Activated T-cell treated with anti-CD3 and anti-CD28 coated beads for 1 hour (primary cell): ENCODE results near the gene NXNL1.
"Not testable (repeated sequence)": the region's sequence is repeated elsewhere in the genome, so short reads cannot be mapped to it uniquely, and the experiment has no call there.

Source experiments
- DNase-seq: peaks from one replicate; pipeline ENCODE4 v3.0.0-alpha.2; 2020; ENCODE audit warnings: low read depth

NXNL1 gene, protein sequence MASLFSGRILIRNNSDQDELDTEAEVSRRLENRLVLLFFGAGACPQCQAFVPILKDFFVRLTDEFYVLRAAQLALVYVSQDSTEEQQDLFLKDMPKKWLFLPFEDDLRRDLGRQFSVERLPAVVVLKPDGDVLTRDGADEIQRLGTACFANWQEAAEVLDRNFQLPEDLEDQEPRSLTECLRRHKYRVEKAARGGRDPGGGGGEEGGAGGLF

DNA sequence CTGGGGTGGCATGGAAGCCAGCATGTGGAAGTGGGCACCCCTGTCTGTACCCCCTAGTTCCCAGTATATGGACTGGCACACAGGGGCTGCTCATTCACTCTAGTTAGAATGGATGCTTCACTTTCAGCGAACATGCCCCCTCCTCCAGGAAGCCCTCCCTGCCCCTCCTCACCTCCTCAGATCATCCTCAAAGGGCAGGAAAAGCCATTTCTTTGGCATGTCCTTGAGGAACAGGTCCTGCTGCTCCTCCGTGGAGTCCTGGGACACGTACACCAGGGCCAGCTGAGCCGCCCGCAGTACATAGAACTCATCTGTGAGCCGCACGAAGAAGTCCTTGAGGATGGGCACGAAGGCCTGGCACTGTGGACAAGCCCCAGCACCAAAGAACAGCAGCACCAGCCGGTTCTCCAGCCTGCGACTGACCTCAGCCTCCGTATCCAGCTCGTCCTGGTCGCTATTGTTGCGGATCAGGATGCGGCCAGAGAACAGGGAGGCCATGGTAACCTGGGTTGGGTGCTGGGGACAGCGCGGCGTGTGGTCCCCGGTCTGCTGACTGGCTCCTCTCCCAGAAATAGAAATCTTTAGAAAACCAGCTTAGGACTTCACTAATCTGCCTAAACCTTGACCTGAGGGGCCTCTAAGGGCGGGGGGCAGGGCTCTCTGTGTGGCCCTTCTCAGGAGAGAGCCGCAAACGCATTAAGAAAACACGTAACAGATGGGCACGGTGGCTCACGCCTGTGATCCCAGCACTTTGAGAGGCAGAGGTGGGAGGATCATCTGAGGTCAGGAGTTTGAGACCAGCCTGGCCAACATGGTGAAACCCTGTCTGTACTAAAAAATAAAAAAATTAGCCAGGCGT is at the start of gene NXNL1:
NXNL1 (minus strand) TSS at position 555 of the 859 bp plus-strand sequence; CDS start at position 498, 57 bp downstream.
- DNase-seq = no peak

DNA sequence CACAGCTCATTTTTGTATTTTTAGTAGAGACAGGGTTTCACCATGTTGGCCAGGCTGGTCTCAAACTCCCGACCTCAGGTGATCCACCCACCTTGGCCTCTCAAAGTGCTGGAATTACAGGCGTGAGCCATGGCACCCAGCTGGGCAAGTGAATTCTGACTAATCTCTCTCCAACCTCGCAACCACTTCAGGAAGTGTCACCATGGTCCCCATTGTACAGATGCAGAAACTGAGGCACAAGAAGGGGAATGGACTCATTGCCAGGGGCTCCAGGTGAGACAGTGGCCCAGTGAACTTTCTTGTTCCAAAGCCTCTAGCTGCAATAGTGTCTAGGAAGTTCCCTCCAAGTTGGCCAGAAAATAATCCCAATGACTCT is 47.8 kb upstream of the NXNL1 start:
- DNase-seq = not testable (repeated sequence)

- no peak for DNase-seq
Observed at GRCh38 chr19:17506745-17507144, 46.0 kb upstream of the NXNL1 start.

DNA sequence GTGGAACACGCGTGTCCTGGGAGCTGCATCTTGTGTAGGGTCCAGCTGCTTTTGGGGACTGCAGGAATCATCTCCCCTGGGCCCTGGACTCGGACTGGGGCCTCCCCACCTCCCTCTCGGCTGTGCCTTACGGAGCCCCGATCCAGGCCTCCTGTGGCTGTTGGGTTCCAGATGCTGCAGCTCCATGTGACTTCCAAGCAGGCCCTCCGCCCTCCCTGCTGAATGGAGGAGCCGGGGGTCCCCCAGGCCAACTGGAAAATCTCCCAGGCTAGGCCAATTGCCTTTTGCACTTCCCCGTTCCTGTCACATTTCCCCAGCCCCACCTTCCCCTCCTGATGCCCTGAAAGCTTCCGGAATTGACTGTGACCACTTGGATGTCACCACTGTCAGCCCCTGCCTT is 44.5 kb upstream of the NXNL1 start:
- no peak for DNase-seq

DNA sequence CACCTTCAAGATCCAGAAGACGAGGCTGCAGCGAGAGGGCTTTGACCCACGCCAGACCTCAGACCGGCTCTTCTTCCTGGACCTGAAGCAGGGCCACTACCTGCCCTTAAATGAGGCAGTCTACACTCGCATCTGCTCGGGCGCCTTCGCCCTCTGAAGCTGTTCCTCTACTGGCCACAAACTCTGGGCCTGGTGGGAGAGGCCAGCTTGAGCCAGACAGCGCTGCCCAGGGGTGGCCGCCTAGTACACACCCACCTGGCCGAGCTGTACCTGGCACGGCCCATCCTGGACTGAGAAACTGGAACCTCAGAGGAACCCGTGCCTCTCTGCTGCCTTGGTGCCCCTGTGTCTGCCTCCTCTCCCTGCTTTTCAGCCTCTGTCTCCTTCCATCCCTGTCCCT is 43.7 kb upstream of the NXNL1 start:
- no peak for DNase-seq

DNA sequence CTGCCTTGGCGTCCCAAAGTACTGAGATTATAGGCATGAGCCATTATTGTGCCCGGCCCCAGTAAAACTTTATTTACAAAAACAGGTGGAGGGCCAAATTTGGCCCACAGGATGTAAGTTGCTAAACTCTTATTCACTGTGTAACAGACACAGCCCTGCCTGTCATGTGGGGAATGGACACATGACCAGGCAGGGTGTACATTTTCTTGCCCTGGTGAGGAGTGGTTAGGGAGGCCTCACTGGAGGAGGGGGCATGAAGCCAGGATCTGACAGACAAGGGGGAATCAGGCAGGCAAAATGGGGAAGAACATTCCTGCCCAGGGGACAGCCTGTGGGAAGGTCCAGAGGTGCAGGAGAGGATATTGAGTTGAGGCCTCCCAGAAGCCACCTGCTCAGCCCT is 43.3 kb upstream of the NXNL1 start:
- DNase-seq = no peak

- DNase-seq = no peak
Observed at GRCh38 chr19:17503240-17503639, 42.5 kb upstream of the NXNL1 start.

DNA sequence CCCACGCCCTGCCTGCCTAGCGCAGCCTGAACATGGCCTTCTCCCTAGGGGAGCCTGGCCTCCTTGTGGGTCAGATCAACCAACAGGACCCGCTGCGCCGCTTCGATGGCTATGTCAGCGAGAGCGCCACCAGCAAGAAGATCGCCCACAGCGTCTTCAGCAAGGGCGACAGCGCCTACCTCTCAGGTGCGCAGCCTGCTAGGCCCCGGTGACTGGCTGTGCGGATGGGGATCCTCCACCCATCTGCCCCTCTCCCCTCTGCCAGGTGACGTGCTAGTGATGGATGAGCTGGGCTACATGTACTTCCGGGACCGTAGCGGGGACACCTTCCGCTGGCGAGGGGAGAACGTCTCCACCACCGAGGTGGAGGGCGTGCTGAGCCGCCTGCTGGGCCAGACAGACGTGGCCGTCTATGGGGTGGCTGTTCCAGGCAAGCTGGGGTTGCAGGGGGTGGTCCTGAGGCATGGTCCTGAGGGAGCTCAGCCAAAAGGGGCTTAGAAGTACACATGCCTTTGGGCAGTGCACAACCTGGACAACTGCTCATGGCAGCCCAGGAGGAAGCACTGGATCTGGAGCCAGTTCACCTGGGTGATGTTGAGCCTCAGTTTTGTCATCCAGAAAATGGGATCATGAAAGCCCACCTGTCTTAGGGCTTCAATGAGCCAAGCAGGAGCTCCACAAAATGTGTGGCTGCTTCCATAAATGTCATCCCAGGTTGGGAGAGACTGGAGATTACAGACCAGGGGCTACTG is 39.9 kb upstream of the NXNL1 start:
- DNase-seq = no peak

GRCh38 chr19:17499648-17500446 is 39.1 kb upstream of the NXNL1 start:
- no peak for DNase-seq

DNA sequence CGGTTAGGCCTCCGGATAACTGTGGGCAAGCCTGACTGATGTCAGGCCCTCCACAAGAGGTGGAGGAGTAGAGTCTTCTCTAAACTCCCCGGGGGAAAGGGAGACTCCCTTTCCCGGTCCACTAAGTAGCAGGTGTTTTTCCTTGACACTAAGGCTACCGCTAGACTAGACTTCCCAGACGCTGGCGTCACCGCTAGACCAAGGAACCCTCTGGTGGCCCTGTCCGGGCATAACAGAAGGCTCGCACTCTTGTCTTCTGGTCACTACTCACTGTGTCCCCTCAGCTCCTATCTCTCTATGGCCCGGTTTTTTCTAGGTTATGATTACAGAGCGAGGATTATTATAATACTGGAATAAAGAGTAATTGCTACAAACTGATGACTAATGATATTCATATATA is 38.3 kb upstream of the NXNL1 start:
- not testable (repeated sequence) for DNase-seq

DNA sequence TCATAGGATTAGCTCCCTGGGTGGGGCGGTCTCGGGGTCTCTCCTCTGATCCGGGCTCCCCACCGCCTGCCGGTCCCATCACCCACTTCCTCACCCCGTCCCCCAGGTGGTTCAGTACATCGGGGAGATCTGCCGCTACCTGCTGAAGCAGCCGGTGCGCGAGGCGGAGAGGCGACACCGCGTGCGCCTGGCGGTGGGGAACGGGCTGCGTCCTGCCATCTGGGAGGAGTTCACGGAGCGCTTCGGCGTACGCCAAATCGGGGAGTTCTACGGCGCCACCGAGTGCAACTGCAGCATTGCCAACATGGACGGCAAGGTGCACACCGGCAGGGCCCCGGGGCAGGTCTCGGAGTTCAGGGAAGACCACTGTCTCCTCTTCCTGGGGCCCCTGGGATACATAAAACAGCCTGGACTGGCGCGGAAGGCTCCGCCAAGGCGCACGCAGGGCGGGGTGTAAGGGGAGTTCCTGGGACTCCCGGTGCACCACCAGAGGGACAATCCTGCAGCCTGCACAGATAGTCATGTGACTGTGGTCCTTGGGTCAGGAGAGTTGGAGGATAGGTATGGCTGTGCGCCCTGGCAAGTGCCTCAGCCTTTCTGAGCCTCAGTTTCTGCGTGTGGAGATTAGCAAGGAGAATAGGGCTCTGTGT is 36.5 kb upstream of the NXNL1 start:
- no peak for DNase-seq

- peak; percentile 78 for DNase-seq
Observed at GRCh38 chr19:17496337-17496997, 35.7 kb upstream of the NXNL1 start.

- no peak for DNase-seq
Observed at GRCh38 chr19:17495639-17496296, 35.0 kb upstream of the NXNL1 start.

- DNase-seq = no peak
Observed at GRCh38 chr19:17491287-17491686, 30.6 kb upstream of the NXNL1 start.

DNA sequence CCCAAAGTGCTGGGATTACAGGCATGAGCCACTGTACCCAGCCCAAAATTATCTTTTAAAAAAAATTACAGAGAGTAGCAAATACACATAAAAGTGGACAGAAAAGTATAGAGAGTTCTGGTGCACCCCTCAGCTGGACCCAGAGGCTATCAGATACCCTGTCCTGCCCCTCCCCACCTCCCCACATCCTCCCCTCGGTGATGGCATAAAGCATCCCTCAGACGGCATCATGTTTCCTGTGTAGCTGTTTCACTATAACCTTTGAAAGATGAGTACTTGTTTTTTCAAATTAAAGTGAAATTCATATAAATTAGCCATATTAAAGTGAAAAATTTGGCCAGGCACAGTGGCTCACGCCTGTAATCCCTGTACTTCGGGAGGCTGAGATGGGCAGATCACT is 29.7 kb upstream of the NXNL1 start:
- no peak for DNase-seq

DNA sequence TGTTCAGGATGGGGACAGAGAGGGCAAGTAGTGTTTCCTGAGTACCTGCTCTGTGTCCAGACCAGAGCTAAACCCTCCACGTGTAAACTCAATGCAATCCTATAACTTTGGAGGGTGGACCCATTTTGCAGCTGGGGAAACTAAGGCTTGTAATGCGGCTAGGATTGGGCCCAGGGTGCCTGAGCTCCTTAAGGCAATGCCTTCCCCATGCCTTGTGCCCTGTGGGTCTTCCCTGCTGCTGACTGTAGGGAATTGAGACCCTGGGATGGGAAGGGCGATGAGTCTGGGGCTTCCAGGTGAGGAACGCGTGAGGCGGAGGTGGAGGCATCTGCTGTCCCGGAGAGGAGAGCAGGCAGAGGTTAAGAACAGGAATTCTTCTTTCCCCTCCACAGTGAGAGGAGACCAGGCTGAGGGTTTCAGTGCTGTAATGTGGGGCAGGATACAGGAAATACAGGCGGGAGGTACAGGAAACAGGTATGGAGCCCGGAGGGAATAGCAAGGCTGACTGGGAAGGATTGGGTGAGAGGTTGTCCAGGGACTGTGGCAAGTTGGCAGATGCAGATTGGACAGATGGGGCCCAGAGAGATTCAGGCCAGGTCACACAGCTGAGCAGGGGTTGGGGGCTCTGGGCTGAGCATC is 28.8 kb upstream of the NXNL1 start:
- no peak for DNase-seq

DNA sequence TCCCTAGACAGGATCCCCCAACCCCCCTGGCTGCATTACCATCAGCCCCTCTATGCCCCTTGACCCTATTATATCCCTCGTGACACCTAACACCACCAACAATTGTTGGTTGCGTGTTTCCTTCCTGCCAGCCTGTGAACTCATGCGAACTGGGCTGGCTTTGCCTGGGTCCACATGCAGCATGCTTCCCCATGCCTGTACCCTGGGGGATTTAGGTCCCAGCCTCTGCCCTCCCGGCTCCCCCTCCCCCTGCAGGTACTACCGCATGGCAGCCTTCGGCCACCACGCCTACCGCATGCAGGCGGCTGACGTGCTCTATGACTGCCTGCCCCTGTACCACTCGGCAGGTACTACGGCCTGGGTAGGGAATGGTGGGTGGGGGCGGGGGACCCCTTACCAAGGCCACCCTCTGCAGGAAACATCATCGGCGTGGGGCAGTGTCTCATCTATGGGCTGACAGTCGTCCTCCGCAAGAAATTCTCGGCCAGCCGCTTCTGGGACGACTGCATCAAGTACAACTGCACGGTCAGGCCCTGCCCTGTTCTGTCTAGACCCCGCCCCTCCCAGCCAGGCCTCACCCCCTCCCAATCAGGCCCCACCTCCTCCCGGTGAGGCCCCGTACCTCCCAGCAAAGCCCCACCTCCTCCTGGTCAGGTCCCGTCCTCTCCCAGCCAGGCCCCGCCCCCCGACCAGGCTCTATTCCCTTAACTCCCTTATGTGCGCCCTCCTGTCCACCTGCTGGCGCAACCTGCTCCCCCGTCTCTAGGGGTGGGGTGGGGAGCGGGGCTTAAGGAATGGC is 28.1 kb upstream of the NXNL1 start:
- DNase-seq = peak; percentile 66

DNA sequence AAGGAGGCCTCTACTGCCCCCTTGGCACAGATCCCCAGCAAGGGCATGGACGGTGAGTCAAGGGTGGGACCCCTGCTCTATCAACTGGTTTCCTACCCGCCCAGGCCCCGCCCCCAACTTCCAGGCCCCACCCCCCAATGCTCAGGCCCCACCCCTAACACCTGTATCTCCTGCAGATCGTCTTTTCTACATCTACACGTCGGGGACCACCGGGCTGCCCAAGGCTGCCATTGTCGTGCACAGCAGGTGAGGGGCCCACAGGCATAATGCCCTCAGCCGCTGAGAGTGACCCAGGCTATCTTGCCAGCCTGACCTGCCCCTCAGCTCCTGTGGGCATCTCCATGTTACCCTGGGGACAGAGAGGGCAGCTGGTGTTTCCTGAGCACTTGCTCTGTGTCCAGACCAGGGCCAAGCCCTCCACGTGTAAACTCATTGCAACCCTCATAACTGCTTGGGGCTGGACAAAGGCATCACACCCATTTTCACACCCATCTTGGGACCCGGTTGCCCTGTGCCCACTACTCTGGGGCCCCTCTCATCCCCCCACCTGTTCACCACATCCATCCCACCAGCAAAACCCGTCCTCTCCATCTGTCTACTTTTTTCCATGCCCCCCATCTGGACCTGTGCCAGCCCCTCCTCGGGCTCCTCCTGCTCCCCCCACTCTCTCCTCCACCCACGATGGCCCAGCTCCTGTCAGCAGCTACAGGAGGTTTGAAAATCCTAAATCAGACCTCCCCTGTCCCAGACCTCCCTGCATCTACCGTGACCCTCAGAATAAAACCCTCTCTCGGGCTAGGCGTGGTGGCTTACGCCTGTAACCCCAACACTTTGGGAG is 26.8 kb upstream of the NXNL1 start:
- DNase-seq = no peak
